GM12878 (cell line): Measurements from ENCODE around the gene PPFIBP1. TPM values are rescaled to one million over a fixed set of nuclear protein-coding genes. Genes with fewer than 3 reads are reported as not detected.

Experiments
- ATAC-seq: fragments of 200-7000 bp; cut with Tn5 transposase; 3 replicates; pipeline ENCODE4 v1.9.1; 2020; ENCODE audit warnings: mild to moderate bottlenecking, moderate library complexity
- BruUV-seq: library from RNA; stranded (reverse); fragments of 400-500 nt; replicated peaks from 2 replicates; lab custom pipeline; 2021; lab: Mats Ljungman, UMichigan
- CTCF ChIA-PET: fragments of 300-600 bp; sonication (Branson Sonifier 250); formaldehyde crosslinking; extraction: SDS; loops from one replicate; lab custom pipeline; 2021; ENCODE audit warnings: inconsistent platforms; lab: Yijun Ruan, JAX
- POLR2A ChIA-PET: fragments of 350-600 bp; formaldehyde crosslinking; extraction: SDS; loops from one replicate; lab custom pipeline; 2021; ENCODE audit warnings: inconsistent platforms; lab: Charles Lee
- RAD21 ChIA-PET: fragments of 300-600 bp; sonication (Branson Sonifier 250); formaldehyde crosslinking; loops from one replicate; lab custom pipeline; 2023; ENCODE audit warnings: antibody characterized with exemption; ENCODE audit not compliant: unreplicated experiment; lab: Charles Lee
- SMC1A ChIA-PET: fragments of 300-600 bp; sonication (Branson Sonifier 250); formaldehyde crosslinking; loops from one replicate; lab custom pipeline; 2023; ENCODE audit not compliant: unreplicated experiment, uncharacterized antibody; lab: Charles Lee
- DNase-seq: peaks from one replicate; pipeline ENCODE4 v3.0.0-alpha.2; 2011; ENCODE audit warnings: low read depth, low spot score
- FAIRE-seq: peaks from 3 replicates; lab custom pipeline; 2011; peaks lifted over from hg19 to GRCh38; lab: Jason Lieb, UNC
- H2AFZ ChIP-seq: 2 replicates; pipeline ENCODE4 v1.6.0; 2011; ENCODE audit warnings: low read depth, low read length, control low read depth; ENCODE audit not compliant: control insufficient read depth
- H3K27ac ChIP-seq: 2 replicates; pipeline ENCODE4 v1.5.1; 2011; ENCODE audit warnings: control low read depth; ENCODE audit not compliant: control insufficient read depth, insufficient read depth
- H3K27me3 ChIP-seq, 2 experiments: replicated peaks in 1 of 2; 2 replicates each; pipeline versions ENCODE4 v1.6.0 to v1.6.1; 2011; ENCODE audit warnings: low read length in 1 of 2; ENCODE audit not compliant: control insufficient read depth in 2 of 2, insufficient read depth in 2 of 2
- H3K36me3 ChIP-seq, 2 experiments: 2 replicates each; pipeline ENCODE4 v1.5.1; 2011; ENCODE audit warnings: low read length in 1 of 2; ENCODE audit not compliant: control insufficient read depth in 2 of 2, insufficient read depth in 2 of 2
- H3K4me1 ChIP-seq: 2 replicates; pipeline ENCODE4 v1.6.1; 2011; ENCODE audit warnings: mild to moderate bottlenecking, low read length, moderate library complexity, mixed read lengths; ENCODE audit not compliant: control insufficient read depth, insufficient read depth
- H3K4me2 ChIP-seq: 2 replicates; pipeline ENCODE4 v1.6.0; 2011; ENCODE audit warnings: control low read depth; ENCODE audit not compliant: control insufficient read depth, insufficient read depth
- H3K4me3 ChIP-seq: fragments of 200-600 bp; sonication (generic); 2 replicates; pipeline ENCODE4 v1.5.1; 2016
- H3K79me2 ChIP-seq: 2 replicates; pipeline ENCODE4 v1.6.0; 2011; ENCODE audit warnings: low read length; ENCODE audit not compliant: control insufficient read depth, insufficient read depth
- H3K9ac ChIP-seq: 2 replicates; pipeline ENCODE4 v1.8.0; 2011; ENCODE audit warnings: low read length, control low read depth, mixed read lengths; ENCODE audit not compliant: control insufficient read depth, insufficient read depth
- H3K9me3 ChIP-seq: replicated peaks from 3 replicates; pipeline ENCODE4 v1.5.1; 2011; ENCODE audit warnings: mild to moderate bottlenecking, low read length; ENCODE audit not compliant: control insufficient read depth, insufficient read depth
- H4K20me1 ChIP-seq: 2 replicates; pipeline ENCODE4 v1.6.0; 2011; ENCODE audit not compliant: control insufficient read depth, insufficient read depth
- ATF2 ChIP-seq: IDR thresholded peaks from 2 replicates; pipeline ENCODE4 v1.6.1; 2012; ENCODE audit warnings: low read length, inconsistent platforms
- BRCA1 ChIP-seq: IDR thresholded peaks from 2 replicates; pipeline ENCODE4 v1.6.1; 2011; ENCODE audit warnings: low read depth, low read length, improper control_type of control experiment
- CTCF ChIP-seq, 3 experiments: IDR thresholded peaks in 2 of 3; conservative IDR thresholded peaks in 1 of 3; 2 replicates each; pipeline ENCODE4 v1.5.1; 2011; ENCODE audit warnings: low read depth in 3 of 3, low read length in 3 of 3, mild to moderate bottlenecking in 3 of 3, control low read depth in 2 of 3, moderate library complexity in 2 of 3, inconsistent platforms in 1 of 3, mixed read lengths in 1 of 3; ENCODE audit not compliant: control insufficient read depth in 2 of 3, insufficient read depth in 1 of 3; ENCODE audit errors: extremely low read depth in 1 of 3
- IRF5 ChIP-seq: fragments of 450-650 bp; IDR thresholded peaks from 2 replicates; pipeline ENCODE4 v1.6.1; 2017; ENCODE audit warnings: borderline replicate concordance
- NKRF ChIP-seq: fragments of 450-650 bp; conservative IDR thresholded peaks from 2 replicates; pipeline ENCODE4 v1.6.1; 2017; ENCODE audit warnings: mild to moderate bottlenecking, moderate library complexity
- RAD21 ChIP-seq: IDR thresholded peaks from 2 replicates; pipeline ENCODE4 v1.6.1; 2011; ENCODE audit warnings: mild to moderate bottlenecking, low read depth, low read length, moderate library complexity; ENCODE audit not compliant: insufficient read depth
- SMC3 ChIP-seq: IDR thresholded peaks from 2 replicates; pipeline ENCODE4 v1.6.1; 2011; ENCODE audit warnings: low read length, improper control_type of control experiment, borderline replicate concordance
- TCF3 ChIP-seq: IDR thresholded peaks from 2 replicates; pipeline ENCODE4 v1.6.1; 2012; ENCODE audit warnings: low read depth, mild to moderate bottlenecking, low read length, borderline replicate concordance; ENCODE audit not compliant: insufficient read depth
- ZSCAN29 ChIP-seq: fragments of 450-650 bp; IDR thresholded peaks from 2 replicates; pipeline ENCODE4 v1.6.1; 2017; ENCODE audit warnings: mild to moderate bottlenecking, moderate library complexity
- WGBS: methylation state at CpG from one replicate; pipeline ENCODE4 v1.1.6; 2016; ENCODE audit warnings: low lambda C conversion rate; ENCODE audit not compliant: insufficient replicate concordance, insufficient coverage; ENCODE audit errors: missing lambda C conversion rate; 5-methylcytosine and 5-hydroxymethylcytosine counted together
- in situ Hi-C: fragments of 300-500 bp; cut with MboI; formaldehyde crosslinking; loops from 9 replicates; pipeline ENCODE4 v1.14.3; 2018; ENCODE audit warnings: mixed read lengths
- intact Hi-C: fragments of 100-400 bp; cut with micrococcal nuclease; formaldehyde crosslinking; loops from one replicate; pipeline ENCODE4 v1.14.2; 2022; ENCODE audit not compliant: unreplicated experiment
- polyA plus RNA-seq, 11 experiments: library from polyadenylated mRNA; depleted of rRNA in 4 of 11; unstranded in 6 of 11; stranded (reverse) in 5 of 11; fragments of >200 nt; fragmentation: Nextera tagmentation in 4 of 11; fragmentation: Illumina TruSeq in 1 of 11; extraction: Ambion mirVana in 4 of 11; extraction: Trizol in 1 of 11; gene quantifications; 1 replicate in 1 of 11; 2 replicates in 10 of 11; pipeline versions ENCODE4 v1.2.1 to v1.2.3, GENCODE V29; 2011 to 2016; ENCODE audit warnings: inconsistent platforms in 2 of 11, missing spikeins in 2 of 11, low read depth in 1 of 11
- total RNA-seq, 4 experiments: library from RNA; depleted of rRNA in 3 of 4; stranded (reverse); fragments of >200 nt in 3 of 4; fragmentation: Illumina TruSeq in 1 of 4; extraction: Trizol in 1 of 4; gene quantifications; 2 replicates each; pipeline versions ENCODE4 v1.2.1 to v1.2.3, GENCODE V29; 2013 to 2021

The PPFIBP1 gene
- total and polyA plus RNA-seq, 10 of the 15 experiments (the other 5 are each of a cell fraction or from before 2014, with no cell fraction given) = 0.47 to 7.8 (median 3.6) TPM

GRCh38 chr12:27635349-27635972 is 111.5 kb downstream of the PPFIBP1 start:
- no peak for DNase-seq
- no peaks in the 10 kb centered on the region for H3K9me3 ChIP-seq
- BruUV-seq = no TSS peak
- H3K79me2 ChIP-seq = no peaks in the 10 kb centered on the region
- RAD21 ChIA-PET = interaction anchor here (2.0 kb wide), 1 partner anchor 203 kb away, joined by 4 read pairs; no protein-coding TSS in a partner anchor
- SMC1A ChIA-PET = interaction anchor here (1.5 kb wide), 1 partner anchor 201 kb away, joined by 8 read pairs; no protein-coding TSS in a partner anchor
- no peak overlapping the region for H3K9ac ChIP-seq
- intact Hi-C loops = no loop called here
- H3K4me1 ChIP-seq = no peaks in the 10 kb centered on the region
- ATAC-seq = no peak
- H3K27ac ChIP-seq = no peak overlapping the region
- no peaks in the 10 kb centered on the region for H3K27me3 ChIP-seq
- peaks cover 0 to 2% of the 10 kb centered on the region in 2 experiments; a peak in 1 of 4 replicates for H3K36me3 ChIP-seq
- H3K4me3 ChIP-seq = no peak overlapping the region
- H4K20me1 ChIP-seq = no peaks in the 10 kb centered on the region
- CTCF ChIA-PET = interaction anchor here (0.7 to 2.7 kb wide), 7 partner anchors 15 to 211 kb away, joined by 3 to 21 read pairs (median 3); no protein-coding TSS in a partner anchor
- peak; percentile 56 for FAIRE-seq
- no peak overlapping the region for H2AFZ ChIP-seq
- in situ Hi-C loops = no loop called here
- TF ChIP-seq NKRF (no peak), SMC3 (peak; percentile 53), IRF5 (no peak), BRCA1 (no peak), RAD21 (peak; percentile 76), CTCF (IDR thresholded peaks at IDR 0.05 in 2 of 3, conservative IDR thresholded peaks at IDR 0.05 in 1 of 3; ENCODE audit: control insufficient read depth in 2 of 3, extremely low read depth in 1 of 3, insufficient read depth in 1 of 3, low read depth in 3 of 3, low read length in 3 of 3) (peak; percentile 34 to 52 (median 44); a peak in 5 of 6 replicates), TCF3 (no peak), ZSCAN29 (no peak), ATF2 (no peak)
- POLR2A ChIA-PET = no interaction called here
- 85% methylated on average over 7 of the region's 7 CpGs for WGBS
- no peak overlapping the region for H3K4me2 ChIP-seq
